ENCODE measurements around the gene SNX32. TPM values are rescaled to one million over a fixed set of nuclear protein-coding genes. Genes with fewer than 3 reads are reported as not detected.
"Not testable (repeated sequence)": the region's sequence is repeated elsewhere in the genome, so short reads cannot be mapped to it uniquely, and the experiment has no call there.

Gene SNX32
- total RNA-seq, 4 donors from 2014 or later: 0.45 TPM; not detected in 3

GRCh38 chr11:65829459-65829858 lies 4.3 kb upstream of the SNX32 start:
- WGBS, 2 donors: 41 to 61% methylated on average over 4 of the region's 4 CpGs
- no peak for DNase-seq
- Histone ChIP-seq H3K27me3 (no peaks in the 10 kb centered on the region), H3K4me3 (replicated peaks in 1 of 3) (no peak overlapping the region), H3K36me3 (no peaks in the 10 kb centered on the region), H3K27ac (no peak overlapping the region), H3K4me1 (peaks cover 0 to 8% of the 10 kb centered on the region in 2 donors), H3K9me3 (no peaks in the 10 kb centered on the region)
- intact Hi-C loops (cut with DNase I): no loop called here
- TF ChIP-seq POLR2A (IDR thresholded peaks at IDR 0.05) (no peak), CTCF (IDR thresholded peaks at IDR 0.05) (no peak)

- H3K36me3 ChIP-seq; DNase-seq; H3K27me3 ChIP-seq; H3K4me1 ChIP-seq; intact Hi-C loops (cut with DNase I); H3K9me3 ChIP-seq; H3K4me3 ChIP-seq (replicated peaks in 1 of 3); H3K27ac ChIP-seq: not testable (repeated sequence)
Measured at GRCh38 chr11:65832231-65832630, 1.5 kb upstream of the SNX32 start.

- no peak for DNase-seq
- H3K27me3 ChIP-seq: no peaks in the 10 kb centered on the region
- H3K9me3 ChIP-seq: no peaks in the 10 kb centered on the region
- H3K4me1 ChIP-seq: peaks cover 0 to 8% of the 10 kb centered on the region in 2 donors
- H3K4me3 ChIP-seq (replicated peaks in 1 of 3): peak overlapping the region in 1 of 3 donors; percentile 45
- WGBS, 2 donors: 35 to 55% methylated on average over 5 to 6 of the region's 6 CpGs
- H3K27ac ChIP-seq: no peak overlapping the region
- no peaks in the 10 kb centered on the region for H3K36me3 ChIP-seq
- TF ChIP-seq CTCF (IDR thresholded peaks at IDR 0.05) (no peak), POLR2A (IDR thresholded peaks at IDR 0.05) (no peak)
- intact Hi-C loops (cut with DNase I): no loop called here
Measured at GRCh38 chr11:65834202-65834601, 439 bp downstream of the SNX32 start.

GRCh38 chr11:65842144-65842543 lies 8.4 kb downstream of the SNX32 start:
- H3K27ac ChIP-seq: no peak overlapping the region
- no peaks in the 10 kb centered on the region for H3K9me3 ChIP-seq
- intact Hi-C loops (cut with DNase I): no loop called here
- no peaks in the 10 kb centered on the region for H3K27me3 ChIP-seq
- no peaks in the 10 kb centered on the region for H3K36me3 ChIP-seq
- H3K4me1 ChIP-seq: no peaks in the 10 kb centered on the region
- TF ChIP-seq CTCF (IDR thresholded peaks at IDR 0.05): no peak
- TF ChIP-seq POLR2A (IDR thresholded peaks at IDR 0.05): no peak
- no peak overlapping the region for H3K4me3 ChIP-seq (replicated peaks in 1 of 3)
- WGBS, 2 donors: 96 to 98% methylated on average over 4 of the region's 4 CpGs
- no peak for DNase-seq

- intact Hi-C loops (cut with DNase I): no loop called here
- no peaks in the 10 kb centered on the region for H3K27me3 ChIP-seq
- no peaks in the 10 kb centered on the region for H3K9me3 ChIP-seq
- 94 to 95% methylated on average over 3 of the region's 3 CpGs for WGBS, 2 donors
- H3K4me1 ChIP-seq: no peaks in the 10 kb centered on the region
- TF ChIP-seq POLR2A (IDR thresholded peaks at IDR 0.05) (no peak), CTCF (IDR thresholded peaks at IDR 0.05) (no peak)
- H3K4me3 ChIP-seq (replicated peaks in 1 of 3): no peak overlapping the region
- no peak for DNase-seq
- H3K27ac ChIP-seq: no peak overlapping the region
- no peaks in the 10 kb centered on the region for H3K36me3 ChIP-seq
Measured at GRCh38 chr11:65843811-65844210, 10.0 kb downstream of the SNX32 start.
